GM20431 (cell line): ENCODE data around the gene IFT22.
"Not testable (repeated sequence)": the region's sequence is repeated elsewhere in the genome, so short reads cannot be mapped to it uniquely, and the experiment has no call there.

Experiments
- in situ Hi-C: fragments of 300-500 bp; cut with MseI, MboI; formaldehyde crosslinking; loops from one replicate; pipeline ENCODE4 v1.15.0; 2020; ENCODE audit warnings: low sequenced_read_pairs; ENCODE audit not compliant: unreplicated experiment

Gene IFT22

GRCh38 chr7:101285171-101285570 lies 36.4 kb downstream of the IFT22 start:
- in situ Hi-C loops, result no loop called here

- in situ Hi-C loops, result not testable (repeated sequence)
These were observed 40.7 kb downstream of the IFT22 start for GRCh38 chr7:101280912-101281311.

GRCh38 chr7:101278461-101279292 lies 42.9 kb downstream of the IFT22 start:
- in situ Hi-C loops, result no loop called here

DNA sequence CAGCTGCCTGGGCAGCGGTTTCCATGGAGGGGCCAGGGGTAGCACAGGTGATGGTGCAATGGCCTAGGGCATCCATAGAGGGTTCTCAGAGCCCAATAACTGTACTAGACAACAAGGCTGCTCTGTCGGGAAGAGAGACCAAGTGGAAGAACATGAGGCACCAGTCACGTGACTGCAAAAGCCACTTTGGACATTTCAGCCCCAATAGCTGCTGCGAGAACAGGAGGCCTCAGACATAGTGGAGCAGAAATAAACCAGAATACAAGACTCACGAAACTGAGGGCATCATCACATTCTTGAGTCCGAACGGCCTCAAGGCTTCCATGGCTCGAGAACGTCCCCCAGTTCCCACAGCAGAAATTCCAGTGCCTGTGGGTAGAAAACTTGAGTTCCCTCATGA lies 44.5 kb downstream of the IFT22 start:
- in situ Hi-C loops, result no loop called here

GRCh38 chr7:101273206-101273605 lies 48.4 kb downstream of the IFT22 start:
- in situ Hi-C loops, result no loop called here

- in situ Hi-C loops, result no loop called here
These were observed 50.6 kb downstream of the IFT22 start for GRCh38 chr7:101271021-101271420.

DNA sequence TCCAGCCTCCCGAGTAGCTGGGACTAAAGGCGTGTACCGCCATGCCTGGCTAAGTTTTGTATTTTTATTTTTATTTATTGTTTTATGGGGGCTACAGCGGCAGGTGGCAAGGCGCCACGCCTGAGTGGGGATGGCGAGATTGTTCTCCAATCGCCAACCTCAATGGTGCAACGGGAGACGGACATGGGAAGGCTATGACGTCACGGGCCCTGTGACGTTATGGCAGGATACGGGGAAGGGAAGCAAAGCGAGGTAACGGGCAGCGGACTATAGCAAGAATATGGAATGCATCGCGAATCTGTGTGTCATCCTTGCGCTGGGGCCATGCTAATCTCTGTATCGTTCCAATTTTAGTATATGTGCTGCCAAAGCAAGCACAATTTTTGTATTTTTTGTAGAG lies 51.9 kb downstream of the IFT22 start:
- in situ Hi-C loops, result no loop called here

DNA sequence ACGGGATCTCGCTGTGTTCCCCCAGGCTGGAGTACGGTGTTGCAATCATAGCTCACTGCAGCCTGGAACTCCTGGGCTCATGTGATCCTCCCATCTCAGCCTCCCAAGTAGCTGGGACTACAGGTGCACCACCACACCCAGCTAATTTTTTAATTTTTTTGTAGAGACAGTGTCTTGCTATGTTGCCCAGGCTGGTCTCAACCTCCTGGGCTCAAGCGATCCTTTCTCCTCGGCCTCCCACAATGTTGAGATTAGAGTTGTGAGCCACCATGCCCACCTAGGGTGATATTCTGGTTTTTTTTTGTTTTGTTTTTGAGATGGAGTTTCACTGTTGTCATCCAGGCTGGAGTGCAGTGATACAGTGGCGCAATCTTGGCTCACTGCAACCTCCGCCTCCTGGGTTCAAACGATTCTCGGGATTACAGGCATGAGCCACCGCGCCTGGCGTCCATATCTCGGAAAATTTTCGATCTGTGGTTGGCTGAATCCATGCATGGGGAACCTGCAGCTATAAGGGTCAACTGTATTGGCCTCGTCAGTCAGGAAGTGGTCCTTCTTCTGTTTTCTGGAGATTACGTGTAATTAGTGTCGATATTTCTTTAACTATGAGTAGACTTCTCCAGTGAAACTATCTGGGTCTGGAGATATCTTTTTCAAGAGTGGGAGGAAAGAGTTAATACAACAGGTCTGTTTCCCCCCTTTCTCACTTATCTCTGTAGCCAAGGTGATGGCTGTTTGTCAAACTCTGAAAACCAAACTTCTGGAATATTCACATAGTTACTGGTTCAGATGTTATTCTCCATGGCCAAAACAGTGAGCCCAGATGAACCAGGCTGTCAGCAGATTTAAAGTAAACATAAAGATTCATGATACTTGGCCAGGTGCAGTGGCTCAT lies 55.7 kb downstream of the IFT22 start:
- in situ Hi-C loops, result no loop called here

DNA sequence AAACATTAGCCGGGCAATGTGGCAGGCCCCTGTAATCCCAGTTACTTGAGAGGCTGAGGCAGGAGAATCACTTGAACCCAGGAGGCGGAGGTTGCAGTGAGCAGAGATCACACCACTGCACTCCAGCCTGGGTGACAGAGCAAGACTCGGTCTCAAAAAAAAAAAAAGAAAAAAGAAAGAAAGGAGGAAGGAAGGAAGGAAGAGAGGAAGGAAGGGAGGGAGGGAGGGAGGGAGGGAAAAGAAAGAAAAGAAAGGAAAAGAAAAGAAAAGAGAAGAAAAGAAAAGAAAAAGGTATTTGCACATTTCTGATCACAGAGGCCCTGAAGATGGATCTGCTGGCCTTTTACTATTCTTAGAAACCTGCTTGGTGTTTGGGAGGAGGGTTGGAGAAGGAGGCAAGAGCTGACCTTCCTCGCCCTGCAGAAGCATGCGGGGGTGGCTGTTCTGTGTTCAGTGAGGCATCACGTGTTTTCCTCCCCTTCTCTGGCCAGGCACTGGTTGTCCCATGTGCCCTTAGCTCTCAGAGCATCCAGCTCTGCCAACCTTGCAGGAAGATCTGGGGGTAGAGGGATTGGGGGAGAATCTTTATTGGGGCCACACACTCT lies 57.4 kb downstream of the IFT22 start:
- in situ Hi-C loops, result not testable (repeated sequence)
